GM18511 (cell line): Measurements from ENCODE around the gene LANCL2.
A peak's percentile ranks its signal among the peaks of the same experiment; 100 is the strongest.
"Not testable (repeated sequence)": the region's sequence is repeated elsewhere in the genome, so short reads cannot be mapped to it uniquely, and the experiment has no call there.

Experiments
- ATAC-seq: cut with Tn5 transposase; IDR thresholded peaks from one replicate; pipeline ENCODE4 v1.9.1; 2021; ENCODE audit warnings: mild to moderate bottlenecking, moderate library complexity; ENCODE audit not compliant: unreplicated experiment

LANCL2 gene

DNA sequence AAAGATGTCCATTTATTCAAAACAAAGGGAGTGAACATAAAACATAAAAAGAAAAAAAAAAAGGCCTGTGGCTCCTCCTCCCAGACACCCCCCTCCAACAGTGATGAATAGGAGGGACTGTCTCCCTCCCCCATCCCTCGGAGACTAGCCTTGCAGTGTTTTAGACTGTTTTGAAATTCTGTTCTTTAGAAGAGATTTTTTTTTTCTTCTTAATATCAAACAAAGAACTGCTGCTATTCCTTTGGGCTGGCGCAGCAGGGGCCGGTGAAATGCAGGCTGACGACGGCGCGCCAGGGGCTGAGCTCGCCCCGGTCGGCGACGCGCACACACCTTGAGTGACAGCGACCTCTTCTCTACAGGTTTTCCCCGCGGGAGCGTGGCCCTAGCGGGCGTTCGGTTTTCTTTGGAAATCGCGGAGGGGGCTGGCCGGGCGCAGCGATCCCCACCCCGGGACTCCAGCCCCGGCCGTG, at the start of gene LANCL2:
Gene LANCL2, plus strand, starts transcription at position 133 of the 470 bp plus-strand sequence. CDS start 689 bp downstream, outside the sequence.
- peak; percentile 41 for ATAC-seq

DNA sequence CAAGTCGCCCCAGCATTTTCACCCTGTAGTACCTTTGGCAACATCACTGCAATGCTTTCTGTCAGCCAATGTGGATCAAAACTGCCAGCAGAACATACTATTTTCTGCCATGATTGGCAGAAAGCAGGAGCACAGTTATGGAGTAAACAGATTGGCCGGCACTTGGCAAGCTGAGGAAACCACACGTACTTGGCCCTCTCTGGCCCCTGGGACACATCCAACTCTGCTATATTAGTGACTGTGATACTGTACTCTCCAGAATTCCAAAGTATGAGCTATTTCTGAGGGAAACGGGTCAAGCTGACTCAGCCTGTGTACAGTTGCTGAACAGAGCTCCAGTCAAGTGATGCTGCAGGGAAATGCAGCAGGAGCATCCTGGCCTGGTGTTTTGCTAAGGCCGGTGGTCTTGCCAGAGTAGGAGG, 39.8 kb upstream of the LANCL2 start:
- ATAC-seq, result no peak

DNA sequence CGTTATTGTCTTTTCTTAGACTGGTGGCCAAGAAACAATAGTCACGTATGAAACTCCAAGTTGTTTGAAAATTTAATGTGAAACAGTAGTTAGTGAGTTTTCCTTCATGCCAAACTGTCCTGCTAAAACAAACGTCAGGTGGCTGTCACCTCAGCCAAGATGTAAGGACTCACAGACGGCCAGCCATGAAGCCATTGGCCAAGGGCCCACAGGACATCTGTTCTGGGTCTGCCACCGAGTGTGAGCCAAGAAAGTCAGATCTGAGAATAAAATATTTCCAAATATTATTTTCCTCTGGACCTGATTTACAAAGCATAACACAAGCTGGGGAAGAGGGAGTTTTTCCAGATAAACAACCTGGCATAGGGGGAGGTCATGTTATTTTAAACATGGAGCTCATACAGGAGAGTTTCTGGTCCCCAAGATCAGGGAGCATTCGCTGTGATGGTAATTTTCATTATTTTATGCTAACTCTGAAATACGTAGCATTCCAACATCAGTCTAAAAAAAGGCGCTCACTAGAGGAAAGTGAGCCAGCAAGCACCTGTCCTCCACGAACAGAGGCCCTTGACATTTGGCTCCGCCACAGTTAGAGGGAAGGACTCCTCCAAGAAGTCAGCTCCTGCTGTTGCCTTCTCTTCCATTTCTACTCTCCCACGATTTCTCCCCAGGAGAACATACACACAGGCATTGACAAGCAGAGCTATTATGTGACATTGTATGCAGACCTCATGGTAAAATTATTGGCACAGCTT, 38.9 kb upstream of the LANCL2 start:
- ATAC-seq, result no peak

DNA sequence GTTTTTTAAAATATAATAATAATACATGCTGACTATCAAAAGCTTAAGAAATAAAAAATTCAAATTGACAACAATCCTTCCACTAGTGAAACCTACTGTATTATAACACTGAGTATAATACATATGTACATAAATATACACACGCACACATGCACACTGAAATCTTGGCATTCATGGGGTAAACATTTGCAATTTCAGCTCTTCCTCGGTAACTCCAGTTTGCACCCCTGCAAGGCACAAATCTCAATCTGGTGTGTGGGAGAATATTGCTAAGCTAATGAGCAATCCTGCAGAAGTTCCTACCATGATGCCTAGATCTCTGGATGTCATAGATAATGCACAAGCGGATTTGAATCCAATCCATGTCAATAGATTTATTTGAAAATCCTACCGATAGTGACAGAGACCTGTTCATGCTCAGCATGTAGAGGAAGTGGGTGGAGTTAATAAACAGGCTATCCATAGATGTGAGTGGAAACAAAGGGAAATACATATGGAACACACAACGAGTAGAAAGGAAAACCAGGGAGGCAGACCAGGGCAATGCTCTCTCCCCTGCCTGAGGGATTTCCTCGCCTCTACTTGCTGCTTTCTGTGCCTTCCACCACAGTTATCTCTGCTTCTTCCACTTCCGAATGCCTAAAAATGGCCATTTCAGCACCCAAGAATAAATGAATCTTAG, 38.1 kb upstream of the LANCL2 start:
- ATAC-seq, result no peak

GRCh38 chr7:55335151-55335550, 30.0 kb upstream of the LANCL2 start:
- ATAC-seq, result no peak

- no peak for ATAC-seq
These were observed 29.4 kb upstream of the LANCL2 start for GRCh38 chr7:55335786-55336185.

DNA sequence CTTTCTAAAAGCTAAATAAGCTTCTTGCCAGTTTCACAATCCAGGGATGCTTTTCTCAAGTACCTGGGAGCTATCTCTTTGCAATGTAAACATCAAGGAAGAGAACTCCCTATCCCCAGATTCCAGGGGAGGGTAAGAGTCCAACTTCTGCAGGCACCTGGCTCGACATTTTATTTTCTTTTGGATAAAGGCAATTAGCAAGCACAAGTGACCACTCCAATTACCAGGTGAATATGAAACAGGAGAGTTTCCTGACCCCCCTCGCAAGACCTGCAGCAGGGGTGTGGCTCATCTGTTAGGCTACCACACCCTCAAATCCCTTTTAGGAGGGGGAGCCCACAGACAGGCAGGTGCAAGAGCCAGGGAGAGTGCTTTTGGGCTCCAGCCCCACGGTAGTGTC, 28.6 kb upstream of the LANCL2 start:
- no peak for ATAC-seq

DNA sequence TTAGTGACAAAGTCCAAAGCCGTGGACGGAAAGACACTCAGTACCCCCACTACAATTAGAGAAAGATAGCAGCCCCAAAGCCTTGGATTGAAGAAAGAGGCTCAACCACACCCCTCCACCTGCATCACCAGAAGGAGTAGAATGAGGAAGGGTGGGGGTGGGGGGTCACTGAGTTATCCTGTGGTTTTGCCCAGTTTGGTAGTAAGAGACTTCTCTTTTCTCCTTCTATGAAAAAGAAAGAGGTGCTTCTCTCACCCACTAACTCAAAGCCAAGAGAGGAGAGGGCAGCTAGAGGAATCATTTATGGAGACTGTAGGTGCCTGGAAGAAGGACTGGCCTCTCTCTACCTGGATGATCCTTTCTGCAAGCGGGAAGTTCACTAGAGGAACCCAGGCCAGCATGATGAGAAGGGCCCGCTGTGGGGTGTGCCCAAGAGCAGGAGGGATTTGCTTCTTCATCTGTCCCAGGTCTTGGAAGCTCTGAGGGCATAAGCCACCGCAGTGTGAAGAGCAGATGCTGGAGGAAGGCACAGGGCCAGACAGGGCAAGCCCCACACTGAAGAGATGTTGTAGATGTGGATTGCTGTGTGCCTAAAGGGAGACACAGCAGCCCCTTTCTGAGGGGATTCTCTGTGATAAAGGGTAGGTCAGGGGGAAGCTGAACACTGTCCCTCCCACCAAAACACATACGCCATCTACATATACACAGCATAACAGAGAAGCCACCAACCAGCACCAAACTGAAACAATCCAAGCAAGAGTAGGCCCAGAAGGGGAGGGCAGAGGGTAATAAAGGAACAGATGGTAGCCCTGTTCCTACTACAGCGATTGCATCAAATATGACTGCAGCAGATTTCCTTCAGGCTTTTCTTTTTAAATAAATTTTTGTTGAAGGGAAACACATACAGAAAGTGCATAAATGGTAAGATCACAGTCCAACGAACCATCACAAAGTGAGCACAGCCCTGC, 25.8 kb upstream of the LANCL2 start:
- no peak for ATAC-seq

- ATAC-seq, result no peak
These were observed 22.8 kb upstream of the LANCL2 start for GRCh38 chr7:55342216-55342871.

- ATAC-seq, result no peak
These were observed 21.9 kb upstream of the LANCL2 start for GRCh38 chr7:55343002-55343781.

DNA sequence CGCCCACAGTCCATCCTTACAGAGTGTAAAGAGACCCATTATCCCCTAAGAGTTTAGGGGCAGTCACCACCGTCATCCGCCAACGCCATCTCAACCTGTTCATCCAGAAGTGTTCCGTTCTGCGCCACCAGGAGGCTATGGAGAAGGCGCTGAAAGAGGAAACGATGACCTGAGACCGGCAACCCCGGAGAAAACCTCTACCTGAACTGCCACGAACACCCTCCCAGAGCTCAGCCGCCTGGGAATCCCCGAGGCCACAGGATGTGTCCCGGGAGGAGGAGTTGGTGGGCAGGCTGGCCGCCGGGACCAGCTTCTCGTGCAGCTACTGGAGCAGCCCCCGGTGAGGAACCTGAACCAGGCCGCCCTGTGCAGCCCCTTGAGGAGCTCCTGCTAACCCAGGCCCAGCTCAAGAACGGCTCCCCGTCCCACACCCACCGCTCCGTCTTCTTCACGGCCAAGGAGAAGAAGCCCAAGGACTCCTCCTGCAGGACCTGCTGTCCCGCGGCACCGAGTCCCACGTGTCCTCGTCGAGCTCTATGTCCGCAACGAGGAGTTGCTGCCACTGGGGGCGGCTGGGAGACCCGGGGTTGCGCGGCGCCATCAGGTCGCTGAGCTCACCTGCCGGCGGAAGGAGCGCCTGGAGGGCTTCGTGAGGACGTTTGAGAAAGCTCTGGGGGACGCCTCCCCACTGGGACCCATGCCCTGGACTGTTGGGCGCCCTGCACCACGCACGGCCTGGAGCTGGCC, 21.1 kb upstream of the LANCL2 start:
- no peak for ATAC-seq

DNA sequence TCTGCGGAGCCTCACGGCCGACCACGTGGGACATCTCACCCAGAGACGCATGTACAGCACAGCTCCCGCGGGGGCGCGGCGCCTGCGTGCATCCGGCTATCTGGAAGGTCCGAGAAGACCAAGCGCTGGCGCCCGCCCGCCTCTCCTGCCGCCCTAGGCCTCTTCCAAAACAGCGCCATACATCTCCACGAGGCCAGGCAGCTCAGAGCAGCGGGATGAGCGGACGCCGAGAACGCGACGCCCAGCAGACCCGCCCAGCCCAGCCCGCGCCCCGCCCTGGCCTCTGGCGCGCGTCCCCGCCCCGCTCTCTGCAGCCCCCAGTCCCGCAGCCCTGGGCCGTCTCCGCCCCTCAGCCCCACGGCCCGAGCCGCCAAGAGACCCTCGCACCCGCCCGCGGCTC, 20.3 kb upstream of the LANCL2 start:
- no peak for ATAC-seq

DNA sequence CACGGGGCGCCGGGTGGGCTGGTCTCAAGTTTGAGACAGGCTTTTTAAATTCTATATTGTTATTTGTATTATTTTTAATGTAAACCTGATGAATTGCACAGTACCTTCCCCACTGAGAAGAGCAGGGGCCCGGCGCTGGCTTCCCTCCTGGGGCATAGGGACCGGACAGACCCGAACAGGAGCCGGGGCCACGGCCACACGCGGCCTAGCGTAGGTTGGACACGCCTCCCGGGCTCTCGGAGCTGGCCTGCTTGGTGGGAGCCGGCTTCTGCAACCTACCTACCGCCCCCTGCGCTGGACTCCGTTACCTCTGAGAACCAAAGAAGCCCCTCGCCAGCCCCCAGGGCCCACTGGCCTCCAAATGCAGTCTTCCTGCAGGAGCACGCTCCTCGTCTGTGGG, 19.8 kb upstream of the LANCL2 start:
- ATAC-seq, result no peak

DNA sequence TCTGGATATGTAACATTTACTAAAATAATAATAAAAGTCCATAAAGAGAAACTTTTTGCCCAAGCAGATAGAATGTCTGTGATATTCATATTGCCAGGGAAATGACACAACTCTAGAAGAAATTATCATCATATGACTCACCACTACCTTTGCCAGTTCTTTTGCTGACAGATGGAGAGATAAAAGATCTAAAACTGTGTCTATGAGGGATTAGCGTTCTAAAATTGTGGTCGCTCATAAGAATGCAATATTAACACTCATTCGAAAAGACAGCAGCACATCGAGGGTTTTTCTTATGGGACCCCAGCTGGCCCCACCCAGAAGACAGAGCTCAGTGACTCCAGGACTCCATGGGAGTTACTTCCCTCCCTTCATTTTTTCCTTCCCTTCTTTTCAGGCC, 16.6 kb upstream of the LANCL2 start:
- no peak for ATAC-seq

DNA sequence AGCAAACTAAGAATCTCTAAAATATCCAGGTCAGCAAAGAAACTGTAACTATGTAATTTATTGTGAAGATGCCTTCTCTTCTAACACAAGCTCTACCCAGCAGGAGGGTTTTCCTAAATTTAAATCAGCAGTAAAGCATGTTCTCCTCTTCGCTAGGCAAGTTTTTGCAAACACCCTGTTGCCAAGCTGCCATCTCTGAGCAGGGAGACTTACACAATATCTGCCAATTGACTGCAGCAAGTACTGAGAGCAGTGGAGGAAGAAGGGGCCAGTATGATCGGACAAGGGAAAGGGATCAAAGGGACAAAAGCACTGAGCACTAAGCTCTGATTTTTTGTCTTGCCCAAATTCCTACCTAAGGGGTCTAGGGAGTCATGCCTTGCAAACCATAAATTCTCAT, 16.0 kb upstream of the LANCL2 start:
- ATAC-seq, result no peak

- no peak for ATAC-seq
These were observed 14.9 kb upstream of the LANCL2 start for GRCh38 chr7:55350281-55350680.

DNA sequence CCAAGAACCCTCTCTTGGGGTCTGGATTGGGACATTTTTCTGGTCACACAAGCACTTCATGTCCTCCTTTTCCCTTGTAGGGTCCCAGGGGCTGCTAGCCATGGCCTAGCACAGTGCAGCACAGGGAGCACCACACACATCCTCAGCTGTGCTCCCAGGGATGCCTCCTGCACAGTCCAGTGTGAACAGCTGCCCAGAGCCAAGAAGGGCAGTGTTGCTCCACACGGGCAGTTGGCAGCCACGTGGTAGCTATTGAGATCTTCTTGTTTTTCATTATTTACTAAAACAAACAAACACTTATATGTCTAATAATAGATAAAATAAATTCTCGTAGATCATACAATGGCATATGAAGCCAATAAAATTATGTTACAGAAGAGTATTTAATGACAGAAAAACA, 13.9 kb upstream of the LANCL2 start:
- ATAC-seq, result no peak

DNA sequence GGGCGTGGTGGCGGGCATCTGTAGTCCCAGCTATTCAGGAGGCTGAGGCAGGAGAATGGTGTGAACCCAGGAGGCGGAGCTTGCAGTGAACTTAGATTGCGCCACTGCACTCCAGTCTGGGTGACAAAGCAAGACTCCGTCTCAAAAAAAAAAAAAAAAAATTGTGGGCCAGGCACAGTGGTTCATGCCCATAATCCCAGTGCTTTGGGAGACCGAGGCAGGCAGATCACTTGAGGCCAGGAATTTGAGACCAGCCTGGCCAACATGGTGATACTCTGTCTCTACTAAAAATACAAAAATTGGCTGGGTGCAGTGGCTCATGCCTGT, 12.2 kb upstream of the LANCL2 start:
- not testable (repeated sequence) for ATAC-seq

- ATAC-seq, result no peak
These were observed 4.7 kb upstream of the LANCL2 start for GRCh38 chr7:55360486-55360885.
